ENCODE measurements around the gene PRPF39. TPM values are rescaled to one million over a fixed set of nuclear protein-coding genes. Genes with fewer than 3 reads are reported as not detected.

PRPF39 gene
- total RNA-seq, 1 experiment from 2014 or later, result 32.3 TPM

DNA sequence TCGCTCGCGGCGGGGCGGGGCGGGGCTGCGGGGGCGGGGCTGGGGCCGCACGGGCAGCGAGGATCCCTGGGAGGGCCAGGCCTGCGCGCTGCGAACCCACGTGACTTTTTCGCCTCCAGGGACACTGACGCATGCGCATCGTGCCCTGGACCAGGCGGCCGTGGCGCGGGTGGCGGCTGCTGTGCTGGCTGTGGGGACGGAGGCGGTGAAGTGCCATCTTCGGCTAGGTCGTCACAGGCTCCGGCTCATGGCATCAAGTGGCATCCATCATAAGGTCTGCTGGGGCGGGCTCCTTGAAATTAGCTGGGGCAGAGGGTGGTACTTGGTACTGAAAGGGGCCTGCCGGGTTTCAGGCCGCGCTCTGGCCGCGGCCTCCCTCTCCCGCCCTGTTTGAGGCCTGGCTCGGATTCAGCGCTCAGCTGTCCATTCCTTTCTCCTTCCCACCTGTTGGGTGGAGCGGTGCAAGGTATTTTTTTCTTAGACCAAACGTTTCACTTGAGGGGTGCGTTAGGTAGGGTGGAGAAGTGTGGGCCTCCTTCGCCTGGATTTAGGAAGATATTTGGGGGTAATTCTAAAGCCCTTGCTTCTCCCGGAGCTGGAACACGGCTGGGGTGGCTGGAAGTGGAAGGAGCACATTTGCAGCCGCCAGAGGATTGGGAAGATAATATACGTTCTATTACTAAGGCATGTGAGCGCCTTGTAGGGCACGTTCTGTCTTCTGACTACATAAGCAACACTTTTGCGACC, at the start of gene PRPF39 (continued):
- TF ChIP-seq IRF1 (CRISPR knock-in tag; IDR thresholded peaks at IDR 0.05) (no peak), JAZF1 (CRISPR knock-in tag; IDR thresholded peaks at IDR 0.05) (no peak), GABPB1 (CRISPR knock-in tag; IDR thresholded peaks at IDR 0.05) (no peak)
- TF ChIP-seq, protein P1, sequence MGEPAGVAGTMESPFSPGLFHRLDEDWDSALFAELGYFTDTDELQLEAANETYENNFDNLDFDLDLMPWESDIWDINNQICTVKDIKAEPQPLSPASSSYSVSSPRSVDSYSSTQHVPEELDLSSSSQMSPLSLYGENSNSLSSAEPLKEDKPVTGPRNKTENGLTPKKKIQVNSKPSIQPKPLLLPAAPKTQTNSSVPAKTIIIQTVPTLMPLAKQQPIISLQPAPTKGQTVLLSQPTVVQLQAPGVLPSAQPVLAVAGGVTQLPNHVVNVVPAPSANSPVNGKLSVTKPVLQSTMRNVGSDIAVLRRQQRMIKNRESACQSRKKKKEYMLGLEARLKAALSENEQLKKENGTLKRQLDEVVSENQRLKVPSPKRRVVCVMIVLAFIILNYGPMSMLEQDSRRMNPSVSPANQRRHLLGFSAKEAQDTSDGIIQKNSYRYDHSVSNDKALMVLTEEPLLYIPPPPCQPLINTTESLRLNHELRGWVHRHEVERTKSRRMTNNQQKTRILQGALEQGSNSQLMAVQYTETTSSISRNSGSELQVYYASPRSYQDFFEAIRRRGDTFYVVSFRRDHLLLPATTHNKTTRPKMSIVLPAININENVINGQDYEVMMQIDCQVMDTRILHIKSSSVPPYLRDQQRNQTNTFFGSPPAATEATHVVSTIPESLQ (CRISPR knock-in tag; IDR thresholded peaks at IDR 0.05), result no peak

DNA sequence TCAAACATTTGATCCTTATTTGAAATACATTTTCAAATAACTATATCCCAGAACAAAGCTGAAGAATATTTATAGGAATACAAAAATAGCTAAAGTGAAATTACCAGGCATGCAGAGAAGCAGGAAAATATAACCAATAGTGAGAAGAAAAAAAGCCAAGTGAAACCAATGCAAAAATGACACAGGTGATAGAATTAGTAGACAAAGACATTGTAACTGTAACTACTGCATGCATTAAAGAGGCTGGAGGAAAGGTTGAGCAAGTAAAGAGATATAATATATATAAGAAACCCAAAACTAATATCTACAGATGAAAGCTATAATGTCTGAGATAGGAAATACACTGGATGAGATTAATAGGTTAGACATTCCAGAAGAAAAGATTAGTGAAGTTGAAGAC, 49.2 kb upstream of the PRPF39 start:
- CTCF ChIA-PET, result no interaction called here
- Mint-ChIP-seq H3K36me3 (peaks cover 38% of the 10 kb centered on the region), H3K27ac (no peak overlapping the region), H3K4me1 (no peaks in the 10 kb centered on the region), H3K27me3 (ENCODE audit: low read depth) (no peaks in the 10 kb centered on the region), H3K9me3 (peaks cover 13% of the 10 kb centered on the region), H3K4me3 (no peak overlapping the region)
- no peak for DNase-seq (ENCODE audit: low spot score)
- no peak for ATAC-seq
- POLR2A ChIA-PET, result no interaction called here
- TF ChIP-seq SOX15 (CRISPR knock-in tag; IDR thresholded peaks at IDR 0.05) (no peak), GABPB1 (CRISPR knock-in tag; IDR thresholded peaks at IDR 0.05) (no peak), E2F5 (CRISPR knock-in tag; IDR thresholded peaks at IDR 0.05) (no peak), NR3C1 (CRISPR knock-in tag; conservative IDR thresholded peaks at IDR 0.05; ENCODE audit: low read depth) (no peak), ZNF263 (CRISPR knock-in tag; IDR thresholded peaks at IDR 0.05; ENCODE audit: low read depth) (no peak), CDX4 (CRISPR knock-in tag; IDR thresholded peaks at IDR 0.05; ENCODE audit: borderline replicate concordance) (no peak), KAT7 (CRISPR knock-in tag; IDR thresholded peaks at IDR 0.05; ENCODE audit: borderline replicate concordance) (no peak), ZNF532 (CRISPR knock-in tag; IDR thresholded peaks at IDR 0.05; ENCODE audit: borderline replicate concordance) (no peak), ELF4 (CRISPR knock-in tag; IDR thresholded peaks at IDR 0.05; ENCODE audit: low read depth) (no peak), ZBTB43 (CRISPR knock-in tag; IDR thresholded peaks at IDR 0.05) (no peak)
- TF ChIP-seq, protein P2, sequence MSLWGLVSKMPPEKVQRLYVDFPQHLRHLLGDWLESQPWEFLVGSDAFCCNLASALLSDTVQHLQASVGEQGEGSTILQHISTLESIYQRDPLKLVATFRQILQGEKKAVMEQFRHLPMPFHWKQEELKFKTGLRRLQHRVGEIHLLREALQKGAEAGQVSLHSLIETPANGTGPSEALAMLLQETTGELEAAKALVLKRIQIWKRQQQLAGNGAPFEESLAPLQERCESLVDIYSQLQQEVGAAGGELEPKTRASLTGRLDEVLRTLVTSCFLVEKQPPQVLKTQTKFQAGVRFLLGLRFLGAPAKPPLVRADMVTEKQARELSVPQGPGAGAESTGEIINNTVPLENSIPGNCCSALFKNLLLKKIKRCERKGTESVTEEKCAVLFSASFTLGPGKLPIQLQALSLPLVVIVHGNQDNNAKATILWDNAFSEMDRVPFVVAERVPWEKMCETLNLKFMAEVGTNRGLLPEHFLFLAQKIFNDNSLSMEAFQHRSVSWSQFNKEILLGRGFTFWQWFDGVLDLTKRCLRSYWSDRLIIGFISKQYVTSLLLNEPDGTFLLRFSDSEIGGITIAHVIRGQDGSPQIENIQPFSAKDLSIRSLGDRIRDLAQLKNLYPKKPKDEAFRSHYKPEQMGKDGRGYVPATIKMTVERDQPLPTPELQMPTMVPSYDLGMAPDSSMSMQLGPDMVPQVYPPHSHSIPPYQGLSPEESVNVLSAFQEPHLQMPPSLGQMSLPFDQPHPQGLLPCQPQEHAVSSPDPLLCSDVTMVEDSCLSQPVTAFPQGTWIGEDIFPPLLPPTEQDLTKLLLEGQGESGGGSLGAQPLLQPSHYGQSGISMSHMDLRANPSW (CRISPR knock-in tag; conservative IDR thresholded peaks at IDR 0.05; ENCODE audit: low read depth), result no peak
- TF ChIP-seq, protein P3, sequence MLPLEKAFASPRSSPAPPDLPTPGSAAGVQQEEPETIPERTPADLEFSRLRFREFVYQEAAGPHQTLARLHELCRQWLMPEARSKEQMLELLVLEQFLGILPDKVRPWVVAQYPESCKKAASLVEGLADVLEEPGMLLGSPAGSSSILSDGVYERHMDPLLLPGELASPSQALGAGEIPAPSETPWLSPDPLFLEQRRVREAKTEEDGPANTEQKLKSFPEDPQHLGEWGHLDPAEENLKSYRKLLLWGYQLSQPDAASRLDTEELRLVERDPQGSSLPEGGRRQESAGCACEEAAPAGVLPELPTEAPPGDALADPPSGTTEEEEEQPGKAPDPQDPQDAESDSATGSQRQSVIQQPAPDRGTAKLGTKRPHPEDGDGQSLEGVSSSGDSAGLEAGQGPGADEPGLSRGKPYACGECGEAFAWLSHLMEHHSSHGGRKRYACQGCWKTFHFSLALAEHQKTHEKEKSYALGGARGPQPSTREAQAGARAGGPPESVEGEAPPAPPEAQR (CRISPR knock-in tag; IDR thresholded peaks at IDR 0.05), result no peak
- TF ChIP-seq, protein P4, sequence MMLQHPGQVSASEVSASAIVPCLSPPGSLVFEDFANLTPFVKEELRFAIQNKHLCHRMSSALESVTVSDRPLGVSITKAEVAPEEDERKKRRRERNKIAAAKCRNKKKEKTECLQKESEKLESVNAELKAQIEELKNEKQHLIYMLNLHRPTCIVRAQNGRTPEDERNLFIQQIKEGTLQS (CRISPR knock-in tag; conservative IDR thresholded peaks at IDR 0.05), result no peak
